Retinal pigment epithelial cell (primary cell): ENCODE data around the gene RPS6KB1.
A peak's percentile ranks its signal among the peaks of the same experiment; 100 is the strongest.
"Not testable (repeated sequence)": the region's sequence is repeated elsewhere in the genome, so short reads cannot be mapped to it uniquely, and the experiment has no call there.

ENCODE experiments used
- DNase-seq: peaks from one replicate; pipeline ENCODE4 v3.0.0-alpha.2; 2010; ENCODE audit warnings: low read depth
- H3K4me3 ChIP-seq: 2 replicates; pipeline ENCODE4 v1.5.1; 2011; ENCODE audit warnings: mild to moderate bottlenecking, low read length, control low read depth, moderate library complexity
- CTCF ChIP-seq: conservative IDR thresholded peaks from 2 replicates; pipeline ENCODE4 v1.5.1; 2011; ENCODE audit warnings: low read depth, low read length, control low read depth, inconsistent platforms

RPS6KB1 gene

GRCh38 chr17:59897090-59897489, 4.2 kb downstream of the RPS6KB1 start:
- no peak for DNase-seq
- TF ChIP-seq CTCF: no peak
- no peak overlapping the region for H3K4me3 ChIP-seq

- no peak overlapping the region for H3K4me3 ChIP-seq
- no peak for TF ChIP-seq CTCF
- DNase-seq: no peak
Measured at GRCh38 chr17:59899099-59899498, 6.2 kb downstream of the RPS6KB1 start.

- no peak overlapping the region for H3K4me3 ChIP-seq
- no peak for DNase-seq
- no peak for TF ChIP-seq CTCF
Measured at GRCh38 chr17:59901604-59902003, 8.7 kb downstream of the RPS6KB1 start.

- no peak for DNase-seq
- no peak overlapping the region for H3K4me3 ChIP-seq
- no peak for TF ChIP-seq CTCF
Measured at GRCh38 chr17:59903455-59903854, 10.5 kb downstream of the RPS6KB1 start.

GRCh38 chr17:59907467-59907866, 14.5 kb downstream of the RPS6KB1 start:
- no peak for TF ChIP-seq CTCF
- H3K4me3 ChIP-seq: no peak overlapping the region
- DNase-seq: no peak

GRCh38 chr17:59914274-59914854, 21.4 kb downstream of the RPS6KB1 start:
- H3K4me3 ChIP-seq: no peak overlapping the region
- peak; percentile 58 for TF ChIP-seq CTCF
- no peak for DNase-seq

- TF ChIP-seq CTCF: no peak
- DNase-seq: no peak
- H3K4me3 ChIP-seq: no peak overlapping the region
Measured at GRCh38 chr17:59916446-59916845, 23.5 kb downstream of the RPS6KB1 start.

- DNase-seq, H3K4me3 ChIP-seq: not testable (repeated sequence)
Measured at GRCh38 chr17:59920637-59921036, 27.7 kb downstream of the RPS6KB1 start.

- DNase-seq, H3K4me3 ChIP-seq: not testable (repeated sequence)
Measured at GRCh38 chr17:59930121-59930520, 37.2 kb downstream of the RPS6KB1 start.

- not testable (repeated sequence) for H3K4me3 ChIP-seq
- DNase-seq: peak; percentile 4
Measured at GRCh38 chr17:59930768-59931167, 37.8 kb downstream of the RPS6KB1 start.

- not testable (repeated sequence) for DNase-seq, H3K4me3 ChIP-seq
Measured at GRCh38 chr17:59933317-59933716, 40.4 kb downstream of the RPS6KB1 start.

- not testable (repeated sequence) for DNase-seq, H3K4me3 ChIP-seq
Measured at GRCh38 chr17:59940697-59941096, 47.8 kb downstream of the RPS6KB1 start.
